ENCODE data around the gene C17orf50. TPM values are rescaled to one million over a fixed set of nuclear protein-coding genes. Genes with fewer than 3 reads are reported as not detected.

Gene C17orf50
- total and polyA plus RNA-seq, 10 donors = 0.15 to 0.42 TPM; not detected in 8

GRCh38 chr17:35726953-35727460 is 33.7 kb upstream of the C17orf50 start:
- Histone ChIP-seq H3K9me3 (no peaks in the 10 kb centered on the region), H3K4me3 (no peak overlapping the region), H3K36me3 (peaks cover 8 to 73% (median 43%) of the 10 kb centered on the region in 6 donors), H3K4me1 (peaks cover 5 to 21% (median 10%) of the 10 kb centered on the region in 6 donors), H3K27ac (peak overlapping the region in 3 of 8 donors; percentile 8 to 45 (median 10)), H3K27me3 (replicated peaks in 1 of 7) (peaks cover 0 to 12% (median 0%) of the 10 kb centered on the region in 7 donors)
- intact Hi-C loops (cut with DNase I; ENCODE audit: low total_unique reads) = no loop called here
- no peak for DNase-seq
- TF ChIP-seq CTCF (IDR thresholded peaks at IDR 0.05 in 8 of 11, conservative IDR thresholded peaks at IDR 0.05 in 3 of 11) = no peak
- no peak for TF ChIP-seq POLR2A (IDR thresholded peaks at IDR 0.05)
- no peak for TF ChIP-seq POLR2AphosphoS5 (IDR thresholded peaks at IDR 0.05)
- WGBS, 5 donors = 82 to 91% (median 87%) methylated on average over 4 to 5 of the region's 5 CpGs

- intact Hi-C loops (cut with DNase I; ENCODE audit: low total_unique reads) = no loop called here
- Histone ChIP-seq H3K4me3 (no peak overlapping the region), H3K27me3 (replicated peaks in 1 of 7) (peaks cover 0 to 18% (median 0%) of the 10 kb centered on the region in 7 donors), H3K4me1 (peaks cover 5 to 26% (median 10%) of the 10 kb centered on the region in 6 donors), H3K27ac (no peak overlapping the region), H3K36me3 (peaks cover 8 to 67% (median 42%) of the 10 kb centered on the region in 6 donors), H3K9me3 (no peaks in the 10 kb centered on the region)
- 85 to 92% (median 89%) methylated on average over 5 of the region's 5 CpGs for WGBS, 5 donors
- TF ChIP-seq POLR2A (IDR thresholded peaks at IDR 0.05) (no peak), POLR2AphosphoS5 (IDR thresholded peaks at IDR 0.05) (no peak), CTCF (IDR thresholded peaks at IDR 0.05 in 8 of 11, conservative IDR thresholded peaks at IDR 0.05 in 3 of 11) (no peak)
- DNase-seq = no peak
These were observed 33.1 kb upstream of the C17orf50 start for GRCh38 chr17:35727635-35728034.

- TF ChIP-seq CTCF (IDR thresholded peaks at IDR 0.05 in 8 of 11, conservative IDR thresholded peaks at IDR 0.05 in 3 of 11) (no peak), POLR2A (IDR thresholded peaks at IDR 0.05) (no peak), POLR2AphosphoS5 (IDR thresholded peaks at IDR 0.05) (no peak)
- Histone ChIP-seq H3K4me1 (peaks cover 5 to 26% (median 10%) of the 10 kb centered on the region in 6 donors), H3K36me3 (peaks cover 7 to 58% (median 36%) of the 10 kb centered on the region in 6 donors), H3K27ac (no peak overlapping the region), H3K27me3 (replicated peaks in 1 of 7) (peaks cover 0 to 18% (median 0%) of the 10 kb centered on the region in 7 donors), H3K9me3 (no peaks in the 10 kb centered on the region), H3K4me3 (no peak overlapping the region)
- intact Hi-C loops (cut with DNase I; ENCODE audit: low total_unique reads) = no loop called here
- no peak for DNase-seq
- whole genome bisulfite sequencing, 5 donors = 82 to 100% (median 94%) methylated on average over 3 of the region's 3 CpGs
These were observed 32.1 kb upstream of the C17orf50 start for GRCh38 chr17:35728551-35728950.

GRCh38 chr17:35729405-35729833 is 31.3 kb upstream of the C17orf50 start:
- peaks cover 0 to 18% (median 0%) of the 10 kb centered on the region in 7 donors for H3K27me3 ChIP-seq (replicated peaks in 1 of 7)
- intact Hi-C loops (cut with DNase I; ENCODE audit: low total_unique reads) = no loop called here
- peaks cover 5 to 26% (median 10%) of the 10 kb centered on the region in 6 donors for H3K4me1 ChIP-seq
- WGBS, 5 donors = 87 to 95% (median 94%) methylated on average over 4 of the region's 4 CpGs
- no peaks in the 10 kb centered on the region for H3K9me3 ChIP-seq
- H3K27ac ChIP-seq = no peak overlapping the region
- H3K36me3 ChIP-seq = peaks cover 4 to 49% (median 28%) of the 10 kb centered on the region in 6 donors
- no peak overlapping the region for H3K4me3 ChIP-seq
- DNase-seq = no peak
- TF ChIP-seq POLR2AphosphoS5 (IDR thresholded peaks at IDR 0.05) (no peak), CTCF (IDR thresholded peaks at IDR 0.05 in 8 of 11, conservative IDR thresholded peaks at IDR 0.05 in 3 of 11) (no peak), POLR2A (IDR thresholded peaks at IDR 0.05) (no peak)

All from spleen (tissue), 11 donors.